Activated naive CD4-positive, alpha-beta T cell treated with Interleukin-2 at 50 U/mL for 16 hours (primary cell): ENCODE results near the gene RGS12.

Experiments used
- DNase-seq: peaks from one replicate; pipeline ENCODE4 v3.0.0-alpha.2; 2020

RGS12 gene

DNA sequence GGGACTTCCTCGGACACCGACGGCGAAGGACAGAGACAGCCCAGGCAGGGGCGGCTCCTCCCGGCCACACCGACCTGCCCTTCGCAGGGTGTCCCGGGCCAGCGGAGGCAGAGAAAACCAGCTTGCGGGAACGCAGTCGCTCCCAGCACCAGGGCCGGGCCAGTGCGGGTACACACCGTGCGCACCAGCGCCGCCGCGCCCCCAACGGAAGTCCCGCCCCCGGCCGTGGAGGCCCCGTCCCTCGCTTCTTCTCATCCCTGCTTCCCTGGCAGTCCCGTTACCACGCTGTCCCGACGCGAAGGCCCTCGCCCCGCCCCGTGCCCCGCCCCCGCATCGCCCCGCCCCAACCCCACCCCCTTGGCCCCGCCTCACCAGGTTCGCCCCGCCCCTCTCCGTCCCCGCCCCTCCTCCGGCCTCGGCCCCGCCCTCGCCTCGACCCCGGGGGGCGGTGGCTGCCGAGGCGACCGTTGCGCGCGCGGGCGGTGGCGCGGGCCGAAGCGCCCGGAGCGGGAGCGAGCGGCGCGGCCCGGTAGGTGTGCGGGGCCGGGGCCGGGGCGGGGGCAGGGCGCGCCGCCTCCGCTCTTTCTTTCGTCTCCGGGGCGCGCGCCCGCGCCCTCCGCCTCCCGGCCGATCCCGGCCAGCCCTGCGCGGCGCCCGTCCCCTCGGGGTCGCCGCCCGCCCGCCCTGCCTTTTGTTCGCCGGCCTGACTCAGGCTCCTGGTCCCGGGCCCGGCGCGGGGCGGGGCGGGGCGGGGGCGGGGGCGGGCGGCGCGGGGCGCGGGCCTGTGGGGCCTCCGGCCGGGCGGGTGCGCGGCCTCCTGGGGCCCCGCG lies at the start of gene RGS12:
Gene RGS12, plus strand, starts transcription at position 451 of the 830 bp plus-strand sequence. CDS start 23,150 bp downstream, outside the sequence.
- peak; percentile 91 for DNase-seq

GRCh38 chr4:3243136-3243780 lies 49.6 kb upstream of the RGS12 start:
- no peak for DNase-seq

- no peak for DNase-seq
Observed at GRCh38 chr4:3244002-3244401, 48.8 kb upstream of the RGS12 start.

- no peak for DNase-seq
Observed at GRCh38 chr4:3244747-3245146, 48.1 kb upstream of the RGS12 start.

GRCh38 chr4:3245676-3246075 lies 47.1 kb upstream of the RGS12 start:
- no peak for DNase-seq

- DNase-seq = no peak
Observed at GRCh38 chr4:3246458-3247398, 46.1 kb upstream of the RGS12 start.

DNA sequence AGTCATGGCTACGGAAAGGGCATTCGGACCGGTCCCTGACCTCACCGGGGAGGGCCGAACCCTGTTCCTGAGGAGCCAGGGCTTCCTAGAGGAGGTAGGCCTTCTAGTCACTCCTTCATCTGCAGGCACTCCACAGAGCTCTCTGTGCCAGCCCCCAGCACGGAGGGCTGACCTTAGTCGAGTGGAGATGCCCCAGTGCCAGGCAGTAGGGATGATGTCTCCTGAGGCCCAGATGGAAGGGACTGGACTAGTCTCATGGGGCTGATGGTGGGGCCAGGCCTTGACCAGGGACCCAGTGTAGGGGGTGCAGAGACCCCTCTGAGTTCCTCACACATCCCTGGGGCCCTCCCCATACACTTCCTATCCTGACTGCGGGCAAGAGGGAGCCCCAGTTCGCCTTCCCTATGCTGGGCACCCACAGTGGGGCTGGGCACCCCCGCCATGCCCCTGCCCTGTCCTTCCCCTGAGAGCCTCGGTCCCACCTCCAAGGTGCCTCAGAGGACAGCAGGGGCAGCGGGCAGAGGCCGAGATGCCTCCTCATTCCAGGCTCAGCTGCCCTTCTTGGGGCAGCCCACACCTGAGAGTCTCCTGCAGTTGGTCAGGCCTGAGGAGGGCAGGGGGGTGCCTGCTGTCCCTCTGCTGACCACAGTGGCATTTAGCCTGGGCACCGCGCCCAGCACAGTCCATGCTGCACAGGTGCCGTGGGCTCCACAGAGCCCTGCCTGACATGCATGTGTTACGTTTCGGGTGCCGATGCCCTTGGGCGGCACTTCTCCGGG lies 45.2 kb upstream of the RGS12 start:
- no peak for DNase-seq

GRCh38 chr4:3248178-3248480 lies 44.7 kb upstream of the RGS12 start:
- DNase-seq = no peak

DNA sequence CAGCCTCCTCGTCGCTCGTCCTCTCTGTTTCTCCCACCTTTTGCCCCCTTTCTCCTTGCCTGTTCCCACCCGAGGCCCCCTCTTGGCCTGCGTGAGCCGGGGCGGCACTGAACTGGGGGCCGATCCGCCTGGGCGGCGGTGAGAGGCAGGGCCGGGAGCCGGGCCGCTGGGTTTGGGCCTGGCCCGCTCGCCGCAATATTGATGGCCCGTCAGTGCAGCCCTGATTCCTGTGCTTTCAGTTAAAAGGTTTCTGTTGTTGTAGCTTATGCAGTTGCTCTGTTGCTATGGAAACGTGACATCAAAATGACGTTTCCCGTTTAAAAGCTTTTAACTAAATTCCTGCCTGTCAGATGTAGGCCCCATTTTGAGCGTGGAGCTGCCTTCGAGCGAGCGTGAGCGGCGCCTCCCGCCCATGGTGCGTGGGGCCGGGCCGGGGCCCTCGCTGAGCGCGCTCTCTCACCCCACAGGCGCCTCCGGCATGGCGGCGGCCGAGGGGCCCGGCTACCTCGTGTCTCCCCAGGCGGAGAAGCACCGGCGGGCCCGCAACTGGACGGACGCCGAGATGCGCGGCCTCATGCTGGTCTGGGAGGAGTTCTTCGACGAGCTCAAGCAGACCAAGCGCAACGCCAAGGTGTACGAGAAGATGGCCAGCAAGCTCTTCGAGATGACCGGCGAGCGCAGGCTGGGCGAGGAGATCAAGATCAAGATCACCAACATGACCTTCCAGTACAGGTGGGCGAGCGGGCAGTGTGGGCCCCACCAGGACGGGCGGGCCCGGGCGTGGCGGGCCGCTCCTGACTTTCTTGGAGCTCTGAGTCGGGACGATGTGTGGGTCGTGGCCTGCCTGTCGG lies 43.8 kb upstream of the RGS12 start, which contains the start of gene MSANTD1:
Gene MSANTD1, plus strand, starts transcription at position 349 of the 851 bp plus-strand sequence. Its CDS starts 64 bp downstream, at position 413.
- DNase-seq = no peak

DNA sequence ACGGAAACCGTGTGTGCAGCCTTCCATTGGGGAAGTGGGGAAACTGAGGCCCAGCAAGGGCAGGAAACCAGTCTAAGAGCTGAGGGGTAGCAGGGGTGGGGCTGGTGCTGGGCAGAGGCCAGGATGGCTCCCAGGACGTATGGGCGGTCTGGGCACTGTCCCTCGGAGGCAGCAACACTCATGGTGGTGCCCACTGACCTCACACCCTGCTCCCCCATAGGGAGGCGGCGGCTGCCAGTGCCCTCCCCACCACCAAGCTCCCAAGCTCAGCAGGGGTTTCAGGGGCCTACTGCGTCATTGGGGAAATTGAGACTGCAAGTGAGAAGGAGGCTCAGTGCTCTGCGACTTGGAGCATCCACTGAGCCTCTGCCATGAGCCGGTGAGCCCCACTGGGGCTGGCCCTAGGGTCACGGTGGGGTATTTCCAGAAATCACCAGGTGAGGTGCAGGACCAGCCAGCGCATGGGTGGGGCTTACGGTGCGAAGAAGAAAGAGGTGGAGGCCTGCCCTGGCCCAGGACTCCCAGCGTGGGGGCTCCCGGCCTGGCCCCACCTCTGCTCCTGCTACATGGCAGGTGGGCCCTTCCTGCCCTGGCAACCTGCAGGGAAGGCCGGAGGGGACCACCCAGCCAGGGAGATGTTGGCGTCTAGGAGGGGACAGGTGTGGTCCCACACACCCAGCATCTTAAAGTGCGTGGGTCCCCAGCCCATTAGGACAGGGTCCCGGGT lies 42.9 kb upstream of the RGS12 start:
- DNase-seq = no peak

- no peak for DNase-seq
Observed at GRCh38 chr4:3250438-3250955, 42.3 kb upstream of the RGS12 start.

DNA sequence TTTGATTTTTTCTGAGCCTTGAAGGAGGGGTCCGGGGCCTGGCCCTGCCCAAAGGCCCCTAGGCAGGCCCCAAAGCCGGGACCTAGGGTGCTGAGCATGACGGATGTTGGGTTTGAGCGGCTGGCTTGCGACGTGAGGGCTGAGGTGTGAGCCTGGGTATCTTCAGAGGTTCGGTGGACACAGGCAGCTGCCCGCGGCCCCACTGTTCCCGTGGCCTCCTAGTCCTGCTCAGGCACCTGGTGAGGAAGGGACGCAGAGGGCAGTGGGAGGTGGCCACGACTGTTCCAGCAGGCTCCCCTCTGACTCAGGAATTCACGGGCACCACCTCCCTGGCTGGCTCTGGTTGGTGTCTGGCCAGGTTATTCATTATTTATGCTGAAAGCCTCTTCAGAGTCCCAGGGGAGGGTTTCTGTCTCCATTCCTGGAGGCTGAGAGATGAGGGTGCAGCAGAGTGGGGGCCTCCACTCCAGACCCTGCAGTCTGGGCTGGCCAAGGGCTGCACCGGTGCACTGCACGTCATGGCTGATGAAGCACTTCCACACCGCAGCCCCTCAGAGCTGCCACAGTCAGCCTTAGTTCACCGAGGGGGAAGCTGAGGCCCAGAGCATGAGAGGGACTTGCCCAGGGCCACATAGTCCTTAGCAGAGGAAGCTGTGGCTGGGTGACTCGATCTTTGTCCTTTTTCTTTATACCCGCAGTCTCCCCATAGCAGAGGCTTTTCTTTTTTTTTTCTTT lies 41.7 kb upstream of the RGS12 start:
- no peak for DNase-seq

DNA sequence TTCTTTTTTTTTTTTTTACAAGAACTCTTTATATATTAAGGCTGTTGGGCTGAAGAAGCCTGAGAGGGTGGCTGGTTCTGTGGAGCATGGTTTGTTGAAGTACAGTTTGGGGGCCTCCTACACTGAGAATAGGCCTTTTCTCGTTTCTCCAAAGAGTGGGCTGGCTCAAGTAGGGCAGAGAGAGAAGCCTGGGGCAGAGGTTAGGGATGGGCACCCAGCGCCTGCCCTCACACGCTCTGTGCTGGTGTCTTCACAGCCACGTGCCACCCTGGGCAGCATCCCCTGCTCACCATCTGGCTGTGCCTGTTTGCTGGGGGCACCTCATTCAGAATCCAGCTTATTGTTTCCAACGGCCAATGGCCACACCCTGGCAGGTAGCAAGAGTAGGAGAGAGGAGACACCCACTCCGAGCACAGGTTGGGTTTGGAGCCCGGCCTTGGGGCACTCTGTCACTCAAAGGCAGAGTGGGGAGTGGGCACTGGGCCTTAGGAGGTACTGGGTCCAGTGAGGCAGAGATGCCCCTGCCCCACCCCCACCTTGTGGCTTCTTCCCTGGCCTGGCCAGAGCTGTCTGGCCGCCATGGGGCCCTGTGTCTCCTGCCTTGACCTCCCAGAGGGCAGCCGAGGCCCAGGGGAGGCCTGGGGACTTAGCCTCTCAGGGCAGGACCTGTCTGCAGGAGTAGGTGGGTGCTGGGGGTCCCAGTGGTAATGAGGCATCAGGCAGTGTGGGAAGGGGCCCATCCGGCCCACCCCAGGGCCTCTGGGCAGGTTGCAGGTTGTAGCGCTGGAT lies 40.9 kb upstream of the RGS12 start:
- DNase-seq = no peak

DNA sequence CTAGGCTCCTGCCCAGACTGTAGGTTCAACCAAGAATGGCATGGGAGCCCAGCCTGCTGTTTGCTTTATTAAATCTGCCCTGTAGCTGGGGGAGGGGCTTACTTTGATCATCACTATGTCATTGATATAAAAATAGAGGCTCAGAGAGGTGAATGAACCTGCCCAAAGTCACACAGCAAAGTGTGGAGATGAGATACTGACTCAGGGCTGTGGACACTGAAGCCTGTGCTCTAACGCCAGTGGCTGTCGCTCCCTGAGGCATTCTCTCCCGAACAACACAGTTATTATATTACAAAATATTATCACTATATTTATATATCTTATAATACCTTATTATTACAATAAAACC lies 40.4 kb upstream of the RGS12 start:
- DNase-seq = no peak

DNA sequence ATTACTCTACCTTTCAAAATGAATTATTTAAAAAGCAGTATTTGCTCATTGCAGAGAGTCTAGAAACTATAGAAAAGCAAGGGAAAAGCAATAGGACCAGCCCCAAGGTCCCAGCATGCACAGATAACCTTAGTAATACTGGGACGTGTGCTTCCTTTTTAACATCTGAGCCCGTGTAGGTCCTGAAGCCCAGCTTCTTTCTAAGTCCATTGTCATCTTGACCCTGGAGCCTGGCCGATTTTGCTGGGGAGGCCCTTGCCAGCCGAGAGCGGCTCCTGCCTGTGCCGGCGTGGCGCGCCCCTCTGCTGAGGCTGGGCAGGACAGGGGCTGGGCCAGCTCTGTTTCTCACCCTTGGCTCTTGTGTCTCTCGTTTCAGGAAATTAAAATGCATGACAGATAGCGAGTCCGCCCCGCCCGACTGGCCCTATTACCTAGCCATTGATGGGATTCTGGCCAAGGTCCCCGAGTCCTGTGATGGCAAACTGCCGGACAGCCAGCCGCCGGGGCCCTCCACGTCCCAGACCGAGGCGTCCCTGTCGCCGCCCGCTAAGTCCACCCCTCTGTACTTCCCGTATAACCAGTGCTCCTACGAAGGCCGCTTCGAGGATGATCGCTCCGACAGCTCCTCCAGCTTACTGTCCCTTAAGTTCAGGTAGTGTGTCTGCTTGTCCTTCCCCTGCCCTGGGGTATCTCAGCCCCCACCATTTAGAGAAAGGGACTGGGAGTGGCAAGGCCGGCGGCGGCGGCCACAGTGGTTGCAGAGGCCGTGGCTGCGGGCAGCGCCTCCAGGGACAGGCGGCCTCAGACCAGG lies 39.8 kb upstream of the RGS12 start:
- no peak for DNase-seq

DNA sequence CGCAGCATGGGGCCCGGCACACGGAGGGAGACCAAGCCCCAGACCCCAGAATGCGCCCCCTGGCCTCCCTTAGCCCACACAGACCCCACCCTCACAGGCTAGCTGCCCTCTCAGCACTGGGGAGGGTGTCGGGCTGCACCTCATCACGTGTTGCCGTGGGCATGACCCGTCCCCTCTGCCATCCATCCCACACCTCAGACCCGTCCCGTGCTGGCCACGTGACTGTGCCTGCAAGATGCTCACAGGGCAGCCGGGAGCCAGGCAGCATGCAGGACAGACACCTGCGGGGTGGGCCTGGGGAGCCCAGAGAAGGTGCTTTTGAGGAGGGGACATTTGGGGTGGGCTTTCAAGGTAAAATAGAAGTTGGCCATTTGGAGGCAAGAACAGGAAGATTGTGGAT lies 39.0 kb upstream of the RGS12 start:
- no peak for DNase-seq

- DNase-seq = no peak
Observed at GRCh38 chr4:3254302-3255131, 38.3 kb upstream of the RGS12 start.
